Sigmoid colon (tissue), 7 donors: Measurements from ENCODE around the gene TACC2. TPM values are rescaled to one million over a fixed set of nuclear protein-coding genes. Genes with fewer than 3 reads are reported as not detected.
A peak's percentile ranks its signal among the peaks of the same experiment; 100 is the strongest.

ENCODE experiments used
- DNase-seq: peaks from one replicate; pipeline ENCODE4 v3.0.0-alpha.2; 2019
- H3K27ac ChIP-seq, 4 donors: fragments of 200-600 bp; sonication (generic); one replicate each; pipeline ENCODE4 v1.5.1; 2016 to 2019; ENCODE audit warnings: mild to moderate bottlenecking in 1 of 4
- H3K27me3 ChIP-seq, 3 donors: fragments of 200-600 bp; sonication (generic); one replicate each; pipeline ENCODE4 v1.5.1; 2019; ENCODE audit warnings: mild to moderate bottlenecking in 1 of 3
- H3K36me3 ChIP-seq, 4 donors: fragments of 200-600 bp; sonication (generic); one replicate each; pipeline ENCODE4 v1.5.1; 2016 to 2019
- H3K4me1 ChIP-seq, 4 donors: fragments of 200-600 bp; sonication (generic); one replicate each; pipeline ENCODE4 v1.5.1; 2017 to 2019
- H3K4me3 ChIP-seq, 4 donors: fragments of 200-600 bp; sonication (generic); one replicate each; pipeline ENCODE4 v1.5.1; 2017 to 2019; ENCODE audit warnings: mild to moderate bottlenecking in 2 of 4, moderate library complexity in 1 of 4
- H3K9me3 ChIP-seq, 4 donors: fragments of 200-600 bp in 3 of 4; sonication (generic) in 3 of 4; one replicate each; pipeline versions ENCODE4 v1.5.1 to v1.6.1; 2013 to 2019
- EP300 ChIP-seq, 4 donors: sonication (generic); formaldehyde crosslinking; IDR thresholded peaks; one replicate each; pipeline ENCODE4 v1.6.1; 2017; ENCODE audit warnings: antibody characterized with exemption in 4 of 4
- POLR2A ChIP-seq, 2 donors: fragments of 450-650 bp; IDR thresholded peaks; one replicate each; pipeline ENCODE4 v1.6.1; 2016; ENCODE audit warnings: antibody characterized with exemption in 2 of 2, mild to moderate bottlenecking in 2 of 2, moderate library complexity in 2 of 2
- POLR2AphosphoS5 ChIP-seq, 4 donors: sonication (generic); formaldehyde crosslinking; IDR thresholded peaks; one replicate each; pipeline ENCODE4 v1.6.1; 2017; ENCODE audit warnings: antibody characterized with exemption in 4 of 4
- WGBS, 2 donors: extraction: QIAGEN DNeasy Blood & Tissue Kit; methylation state at CpG; one replicate each; pipeline ENCODE4 v1.1.7; 2013; 5-methylcytosine and 5-hydroxymethylcytosine counted together
- intact Hi-C: fragments of 100-400 bp; cut with DNase I; formaldehyde crosslinking; loops from one replicate; pipeline ENCODE4 v1.15.1; 2023
- polyA plus RNA-seq, 3 donors: library from polyadenylated mRNA; stranded (reverse); fragments of 200-250 nt; gene quantifications; one replicate each; pipeline ENCODE4 v1.2.3, GENCODE V29; 2013
- total RNA-seq, 4 donors: library from RNA; depleted of rRNA; stranded (reverse); fragments of >200 nt; gene quantifications; one replicate each; pipeline ENCODE4 v1.1.0, GENCODE V29; 2016
- TF ChIP-seq, protein P1 (sequence below), 4 experiments: fragments of 450-650 bp in 3 of 4; fragments of 200-600 bp in 1 of 4; IDR thresholded peaks; one replicate each; pipeline ENCODE4 v1.5.1; 2016 to 2019; ENCODE audit warnings: antibody characterized with exemption in 4 of 4, mild to moderate bottlenecking in 3 of 4, moderate library complexity in 2 of 4
- donor health status: healthy with polysubstance abuse.
- donor health status: Bipolar disorder and iron deficiency.
- donor health status: healthy.

TACC2 gene
- total RNA-seq = 100 to 1,000 TPM in 1 of 4 donors, 10 to 100 TPM in 3; 64.2 to 173 (median 73.3) TPM
- polyA plus RNA-seq = 10 to 100 TPM; 43.7 to 77.7 (median 55.3) TPM

- 83 to 90% methylated on average over 15 of the region's 15 CpGs for WGBS, 2 donors
- TF ChIP-seq EP300 (IDR thresholded peaks at IDR 0.05) (no peak), POLR2A (IDR thresholded peaks at IDR 0.05) (no peak), POLR2AphosphoS5 (IDR thresholded peaks at IDR 0.05) (peak; percentile 34 to 52 (median 46))
- TF ChIP-seq, protein P1, sequence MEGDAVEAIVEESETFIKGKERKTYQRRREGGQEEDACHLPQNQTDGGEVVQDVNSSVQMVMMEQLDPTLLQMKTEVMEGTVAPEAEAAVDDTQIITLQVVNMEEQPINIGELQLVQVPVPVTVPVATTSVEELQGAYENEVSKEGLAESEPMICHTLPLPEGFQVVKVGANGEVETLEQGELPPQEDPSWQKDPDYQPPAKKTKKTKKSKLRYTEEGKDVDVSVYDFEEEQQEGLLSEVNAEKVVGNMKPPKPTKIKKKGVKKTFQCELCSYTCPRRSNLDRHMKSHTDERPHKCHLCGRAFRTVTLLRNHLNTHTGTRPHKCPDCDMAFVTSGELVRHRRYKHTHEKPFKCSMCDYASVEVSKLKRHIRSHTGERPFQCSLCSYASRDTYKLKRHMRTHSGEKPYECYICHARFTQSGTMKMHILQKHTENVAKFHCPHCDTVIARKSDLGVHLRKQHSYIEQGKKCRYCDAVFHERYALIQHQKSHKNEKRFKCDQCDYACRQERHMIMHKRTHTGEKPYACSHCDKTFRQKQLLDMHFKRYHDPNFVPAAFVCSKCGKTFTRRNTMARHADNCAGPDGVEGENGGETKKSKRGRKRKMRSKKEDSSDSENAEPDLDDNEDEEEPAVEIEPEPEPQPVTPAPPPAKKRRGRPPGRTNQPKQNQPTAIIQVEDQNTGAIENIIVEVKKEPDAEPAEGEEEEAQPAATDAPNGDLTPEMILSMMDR (IDR thresholded peaks at IDR 0.05) = no peak
- peaks cover 0 to 10% (median 1%) of the 10 kb centered on the region in 4 donors for H3K9me3 ChIP-seq
- peak within 1 kb of the TSS; percentile 55 to 89 (median 85) for H3K27ac ChIP-seq
- intact Hi-C loops = no loop called here
- H3K27me3 ChIP-seq = no peaks in the 10 kb centered on the region
- H3K36me3 ChIP-seq = no peaks in the 10 kb centered on the region
- DNase-seq = peak; percentile 77
- peaks cover 0 to 33% (median 25%) of the 10 kb centered on the region in 4 donors for H3K4me1 ChIP-seq
- no peak within 1 kb of the TSS for H3K4me3 ChIP-seq
Observed at GRCh38 chr10:121988361-121989324, at the start of gene TACC2. Gene TACC2 (plus strand): TSS chr10:121989163. CDS start chr10:122021982, 32,819 bp downstream.

GRCh38 chr10:121941532-121941931, 47.4 kb upstream of the TACC2 start:
- Histone ChIP-seq H3K4me3 (no peak overlapping the region), H3K4me1 (peaks cover 0 to 24% (median 16%) of the 10 kb centered on the region in 4 donors), H3K27me3 (no peaks in the 10 kb centered on the region), H3K27ac (peak overlapping the region in 1 of 4 donors; percentile 70), H3K36me3 (no peaks in the 10 kb centered on the region), H3K9me3 (no peaks in the 10 kb centered on the region)
- intact Hi-C loops = no loop called here
- 64 to 91% methylated on average over 3 of the region's 3 CpGs for WGBS, 2 donors
- TF ChIP-seq POLR2AphosphoS5 (IDR thresholded peaks at IDR 0.05) = no peak
- no peak for TF ChIP-seq POLR2A (IDR thresholded peaks at IDR 0.05)
- no peak for TF ChIP-seq EP300 (IDR thresholded peaks at IDR 0.05)
- TF ChIP-seq, protein P1 (IDR thresholded peaks at IDR 0.05) = no peak
- DNase-seq = no peak

GRCh38 chr10:121942749-121943416, 46.1 kb upstream of the TACC2 start:
- no peak for DNase-seq
- intact Hi-C loops = no loop called here
- no peak for TF ChIP-seq EP300 (IDR thresholded peaks at IDR 0.05)
- no peak for TF ChIP-seq POLR2A (IDR thresholded peaks at IDR 0.05)
- peak in 2 of 4 donors; percentile 38 to 52 for TF ChIP-seq POLR2AphosphoS5 (IDR thresholded peaks at IDR 0.05)
- TF ChIP-seq, protein P1 (IDR thresholded peaks at IDR 0.05) = no peak
- Histone ChIP-seq H3K4me1 (peaks cover 0 to 24% (median 16%) of the 10 kb centered on the region in 4 donors), H3K9me3 (no peaks in the 10 kb centered on the region), H3K27me3 (no peaks in the 10 kb centered on the region), H3K4me3 (no peak overlapping the region), H3K36me3 (no peaks in the 10 kb centered on the region), H3K27ac (peak overlapping the region in 3 of 4 donors; percentile 50 to 70 (median 66))
- WGBS, 2 donors = 57 to 65% methylated on average over 2 of the region's 2 CpGs

- Histone ChIP-seq H3K27ac (no peak overlapping the region), H3K27me3 (no peaks in the 10 kb centered on the region), H3K36me3 (no peaks in the 10 kb centered on the region), H3K9me3 (no peaks in the 10 kb centered on the region), H3K4me1 (peaks cover 0 to 36% (median 31%) of the 10 kb centered on the region in 4 donors), H3K4me3 (no peak overlapping the region)
- WGBS, 2 donors = 69 to 81% methylated on average over 7 of the region's 7 CpGs
- intact Hi-C loops = no loop called here
- TF ChIP-seq, protein P1 (IDR thresholded peaks at IDR 0.05) = no peak
- TF ChIP-seq EP300 (IDR thresholded peaks at IDR 0.05) = no peak
- TF ChIP-seq POLR2A (IDR thresholded peaks at IDR 0.05) = no peak
- no peak for TF ChIP-seq POLR2AphosphoS5 (IDR thresholded peaks at IDR 0.05)
- DNase-seq = no peak
Observed at GRCh38 chr10:121947343-121948330, 41.3 kb upstream of the TACC2 start.
